K562 (cell line): ENCODE results near the gene NECAB2. TPM values are rescaled to one million over a fixed set of nuclear protein-coding genes. Genes with fewer than 3 reads are reported as not detected.

Experiments used
- CXXC5 ChIP-seq: fragments of 250-450 bp; sonication (Bioruptor Pico); IDR thresholded peaks from 2 replicates; pipeline ENCODE4 v1.8.0; 2022; ENCODE audit warnings: inconsistent platforms, mild to moderate bottlenecking, moderate library complexity
- ELF4 ChIP-seq: fragments of 450-650 bp; formaldehyde crosslinking; IDR thresholded peaks from 2 replicates; pipeline ENCODE4 v1.4.0; 2022; ENCODE audit warnings: missing genetic modification characterization
- SP1 ChIP-seq: sonication (generic); formaldehyde crosslinking; IDR thresholded peaks from 2 replicates; pipeline ENCODE4 v1.8.1; 2022; ENCODE audit warnings: mild to moderate bottlenecking, missing genetic modification reagents
- polyA plus RNA-seq, 8 experiments: library from polyadenylated mRNA; depleted of rRNA in 4 of 8; stranded (reverse) in 5 of 8; unstranded in 3 of 8; fragments of >200 nt; fragmentation: Nextera tagmentation in 2 of 8; fragmentation: Illumina TruSeq in 1 of 8; extraction: Ambion mirVana in 2 of 8; extraction: Trizol in 1 of 8; gene quantifications; 2 replicates each; pipeline versions ENCODE4 v1.2.1 to v1.2.3, GENCODE V29; 2011 to 2014; ENCODE audit warnings: inconsistent platforms in 1 of 8, missing spikeins in 1 of 8
- total RNA-seq, 7 experiments: library from RNA; depleted of rRNA in 6 of 7; stranded (reverse); fragments of >200 nt in 6 of 7; fragmentation: Illumina TruSeq in 2 of 7; extraction: Trizol in 2 of 7; gene quantifications; 2 replicates each; pipeline versions ENCODE4 v1.2.1 to v1.2.3, GENCODE V29; 2011 to 2021; ENCODE audit warnings: low replicate concordance in 1 of 7
- TF ChIP-seq, protein P1 (sequence below): fragments of 250-450 bp; sonication (Bioruptor Pico); IDR thresholded peaks from 2 replicates; pipeline ENCODE4 v1.4.0; 2020; ENCODE audit warnings: mild to moderate bottlenecking, moderate library complexity, borderline replicate concordance
- TF ChIP-seq, protein P2 (sequence below): sonication (generic); formaldehyde crosslinking; IDR thresholded peaks from 2 replicates; pipeline ENCODE4 v1.8.1; 2023; ENCODE audit warnings: mild to moderate bottlenecking, missing genetic modification reagents
- TF ChIP-seq, protein P3 (sequence below): fragments of 250-450 bp; sonication (Bioruptor Pico); IDR thresholded peaks from 2 replicates; pipeline ENCODE4 v1.8.0; 2022; ENCODE audit warnings: inconsistent platforms
- TF ChIP-seq, protein P4 (sequence below): fragments of 250-450 bp; sonication (Bioruptor Pico); IDR thresholded peaks from 2 replicates; pipeline ENCODE4 v1.5.0; 2021; ENCODE audit warnings: mild to moderate bottlenecking, borderline replicate concordance
- TF ChIP-seq, protein P5 (sequence below): fragments of 450-650 bp; IDR thresholded peaks from 2 replicates; pipeline ENCODE4 v1.6.1; 2016; ENCODE audit warnings: antibody characterized with exemption
- TF ChIP-seq, protein P6 (sequence below): sonication (generic); formaldehyde crosslinking; IDR thresholded peaks from 2 replicates; pipeline ENCODE4 v1.8.1; 2023; ENCODE audit warnings: missing genetic modification reagents, mild to moderate bottlenecking, borderline replicate concordance

Gene NECAB2
- total and polyA plus RNA-seq, 9 of the 15 experiments (the other 6 are each of a cell fraction or from before 2014, with no cell fraction given) = 0.03 to 0.28 TPM; not detected in 7

DNA sequence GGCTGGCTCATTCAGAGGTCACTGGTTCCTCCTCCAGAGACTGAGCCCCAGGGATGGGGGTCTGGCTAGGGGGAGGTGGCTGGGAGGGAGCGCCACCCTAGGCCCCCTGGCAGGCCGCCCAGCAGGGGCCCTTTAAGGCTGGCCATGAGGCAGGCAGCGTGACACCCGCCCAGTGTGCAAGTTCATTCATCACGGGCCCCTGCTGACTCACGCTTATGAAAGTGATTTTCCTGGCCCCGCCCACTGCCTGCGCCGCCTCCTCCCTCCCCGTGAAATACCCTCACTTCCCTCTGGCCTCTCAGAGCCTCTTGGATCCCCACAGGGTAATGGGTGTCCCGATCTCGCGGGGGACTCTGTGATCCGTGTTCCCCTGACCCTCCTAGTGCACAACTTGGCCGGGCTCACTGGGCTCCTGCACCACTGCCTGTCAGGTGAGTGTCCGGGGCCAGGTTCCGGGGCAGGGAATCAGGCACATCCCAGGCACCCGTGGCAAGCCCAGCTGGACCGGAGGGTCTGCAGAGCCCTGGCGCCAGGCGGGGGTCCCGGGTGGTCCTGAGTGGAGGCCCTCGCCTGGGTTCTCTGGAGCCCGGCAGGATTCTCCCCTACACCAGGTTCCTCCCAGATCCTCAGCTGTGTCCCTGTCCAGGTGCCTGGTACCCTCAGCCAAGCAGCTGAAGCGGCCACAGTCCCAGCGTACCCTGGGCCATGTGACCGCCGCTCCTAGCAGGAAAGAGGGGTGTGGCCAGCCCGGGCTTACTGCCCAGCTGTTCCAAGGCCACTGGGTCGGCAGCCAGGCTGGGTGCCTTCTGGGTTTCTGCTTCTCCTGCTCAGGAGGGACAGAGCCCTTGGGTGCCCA lies 14.9 kb upstream of the NECAB2 start, which contains the start of gene OSGIN1 (continued):
- TF ChIP-seq, protein P1, sequence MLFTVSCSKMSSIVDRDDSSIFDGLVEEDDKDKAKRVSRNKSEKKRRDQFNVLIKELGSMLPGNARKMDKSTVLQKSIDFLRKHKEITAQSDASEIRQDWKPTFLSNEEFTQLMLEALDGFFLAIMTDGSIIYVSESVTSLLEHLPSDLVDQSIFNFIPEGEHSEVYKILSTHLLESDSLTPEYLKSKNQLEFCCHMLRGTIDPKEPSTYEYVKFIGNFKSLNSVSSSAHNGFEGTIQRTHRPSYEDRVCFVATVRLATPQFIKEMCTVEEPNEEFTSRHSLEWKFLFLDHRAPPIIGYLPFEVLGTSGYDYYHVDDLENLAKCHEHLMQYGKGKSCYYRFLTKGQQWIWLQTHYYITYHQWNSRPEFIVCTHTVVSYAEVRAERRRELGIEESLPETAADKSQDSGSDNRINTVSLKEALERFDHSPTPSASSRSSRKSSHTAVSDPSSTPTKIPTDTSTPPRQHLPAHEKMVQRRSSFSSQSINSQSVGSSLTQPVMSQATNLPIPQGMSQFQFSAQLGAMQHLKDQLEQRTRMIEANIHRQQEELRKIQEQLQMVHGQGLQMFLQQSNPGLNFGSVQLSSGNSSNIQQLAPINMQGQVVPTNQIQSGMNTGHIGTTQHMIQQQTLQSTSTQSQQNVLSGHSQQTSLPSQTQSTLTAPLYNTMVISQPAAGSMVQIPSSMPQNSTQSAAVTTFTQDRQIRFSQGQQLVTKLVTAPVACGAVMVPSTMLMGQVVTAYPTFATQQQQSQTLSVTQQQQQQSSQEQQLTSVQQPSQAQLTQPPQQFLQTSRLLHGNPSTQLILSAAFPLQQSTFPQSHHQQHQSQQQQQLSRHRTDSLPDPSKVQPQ (CRISPR knock-in tag) = peak; percentile 92; the same call in 1 of the 2 replicates
- TF ChIP-seq, protein P2, sequence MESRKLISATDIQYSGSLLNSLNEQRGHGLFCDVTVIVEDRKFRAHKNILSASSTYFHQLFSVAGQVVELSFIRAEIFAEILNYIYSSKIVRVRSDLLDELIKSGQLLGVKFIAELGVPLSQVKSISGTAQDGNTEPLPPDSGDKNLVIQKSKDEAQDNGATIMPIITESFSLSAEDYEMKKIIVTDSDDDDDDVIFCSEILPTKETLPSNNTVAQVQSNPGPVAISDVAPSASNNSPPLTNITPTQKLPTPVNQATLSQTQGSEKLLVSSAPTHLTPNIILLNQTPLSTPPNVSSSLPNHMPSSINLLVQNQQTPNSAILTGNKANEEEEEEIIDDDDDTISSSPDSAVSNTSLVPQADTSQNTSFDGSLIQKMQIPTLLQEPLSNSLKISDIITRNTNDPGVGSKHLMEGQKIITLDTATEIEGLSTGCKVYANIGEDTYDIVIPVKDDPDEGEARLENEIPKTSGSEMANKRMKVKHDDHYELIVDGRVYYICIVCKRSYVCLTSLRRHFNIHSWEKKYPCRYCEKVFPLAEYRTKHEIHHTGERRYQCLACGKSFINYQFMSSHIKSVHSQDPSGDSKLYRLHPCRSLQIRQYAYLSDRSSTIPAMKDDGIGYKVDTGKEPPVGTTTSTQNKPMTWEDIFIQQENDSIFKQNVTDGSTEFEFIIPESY = peak; percentile 76
- TF ChIP-seq SP1 (CRISPR knock-in tag) (peak; percentile 71), ELF4 (0 out of 2 replicates have a peak, but pooled peaks have one; percentile 56), CXXC5 (CRISPR knock-in tag) (peak; percentile 65)
- TF ChIP-seq, protein P3, sequence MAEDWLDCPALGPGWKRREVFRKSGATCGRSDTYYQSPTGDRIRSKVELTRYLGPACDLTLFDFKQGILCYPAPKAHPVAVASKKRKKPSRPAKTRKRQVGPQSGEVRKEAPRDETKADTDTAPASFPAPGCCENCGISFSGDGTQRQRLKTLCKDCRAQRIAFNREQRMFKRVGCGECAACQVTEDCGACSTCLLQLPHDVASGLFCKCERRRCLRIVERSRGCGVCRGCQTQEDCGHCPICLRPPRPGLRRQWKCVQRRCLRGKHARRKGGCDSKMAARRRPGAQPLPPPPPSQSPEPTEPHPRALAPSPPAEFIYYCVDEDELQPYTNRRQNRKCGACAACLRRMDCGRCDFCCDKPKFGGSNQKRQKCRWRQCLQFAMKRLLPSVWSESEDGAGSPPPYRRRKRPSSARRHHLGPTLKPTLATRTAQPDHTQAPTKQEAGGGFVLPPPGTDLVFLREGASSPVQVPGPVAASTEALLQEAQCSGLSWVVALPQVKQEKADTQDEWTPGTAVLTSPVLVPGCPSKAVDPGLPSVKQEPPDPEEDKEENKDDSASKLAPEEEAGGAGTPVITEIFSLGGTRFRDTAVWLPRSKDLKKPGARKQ (CRISPR knock-in tag) = no peak
- TF ChIP-seq, protein P4, sequence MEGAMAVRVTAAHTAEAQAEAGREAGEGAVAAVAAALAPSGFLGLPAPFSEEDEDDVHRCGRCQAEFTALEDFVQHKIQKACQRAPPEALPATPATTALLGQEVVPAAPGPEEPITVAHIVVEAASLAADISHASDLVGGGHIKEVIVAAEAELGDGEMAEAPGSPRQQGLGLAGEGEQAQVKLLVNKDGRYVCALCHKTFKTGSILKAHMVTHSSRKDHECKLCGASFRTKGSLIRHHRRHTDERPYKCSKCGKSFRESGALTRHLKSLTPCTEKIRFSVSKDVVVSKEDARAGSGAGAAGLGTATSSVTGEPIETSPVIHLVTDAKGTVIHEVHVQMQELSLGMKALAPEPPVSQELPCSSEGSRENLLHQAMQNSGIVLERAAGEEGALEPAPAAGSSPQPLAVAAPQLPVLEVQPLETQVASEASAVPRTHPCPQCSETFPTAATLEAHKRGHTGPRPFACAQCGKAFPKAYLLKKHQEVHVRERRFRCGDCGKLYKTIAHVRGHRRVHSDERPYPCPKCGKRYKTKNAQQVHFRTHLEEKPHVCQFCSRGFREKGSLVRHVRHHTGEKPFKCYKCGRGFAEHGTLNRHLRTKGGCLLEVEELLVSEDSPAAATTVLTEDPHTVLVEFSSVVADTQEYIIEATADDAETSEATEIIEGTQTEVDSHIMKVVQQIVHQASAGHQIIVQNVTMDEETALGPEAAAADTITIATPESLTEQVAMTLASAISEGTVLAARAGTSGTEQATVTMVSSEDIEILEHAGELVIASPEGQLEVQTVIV = no peak
- TF ChIP-seq, protein P5, sequence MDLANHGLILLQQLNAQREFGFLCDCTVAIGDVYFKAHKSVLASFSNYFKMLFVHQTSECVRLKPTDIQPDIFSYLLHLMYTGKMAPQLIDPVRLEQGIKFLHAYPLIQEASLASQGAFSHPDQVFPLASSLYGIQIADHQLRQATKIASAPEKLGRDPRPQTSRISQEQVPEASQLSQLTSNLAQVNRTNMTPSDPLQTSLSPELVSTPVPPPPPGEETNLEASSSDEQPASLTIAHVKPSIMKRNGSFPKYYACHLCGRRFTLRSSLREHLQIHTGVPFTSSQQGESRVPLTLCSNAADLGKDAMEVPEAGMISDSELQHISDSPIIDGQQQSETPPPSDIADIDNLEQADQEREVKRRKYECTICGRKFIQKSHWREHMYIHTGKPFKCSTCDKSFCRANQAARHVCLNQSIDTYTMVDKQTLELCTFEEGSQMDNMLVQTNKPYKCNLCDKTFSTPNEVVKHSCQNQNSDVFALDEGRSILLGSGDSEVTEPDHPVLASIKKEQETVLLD = no peak
- TF ChIP-seq, protein P6, sequence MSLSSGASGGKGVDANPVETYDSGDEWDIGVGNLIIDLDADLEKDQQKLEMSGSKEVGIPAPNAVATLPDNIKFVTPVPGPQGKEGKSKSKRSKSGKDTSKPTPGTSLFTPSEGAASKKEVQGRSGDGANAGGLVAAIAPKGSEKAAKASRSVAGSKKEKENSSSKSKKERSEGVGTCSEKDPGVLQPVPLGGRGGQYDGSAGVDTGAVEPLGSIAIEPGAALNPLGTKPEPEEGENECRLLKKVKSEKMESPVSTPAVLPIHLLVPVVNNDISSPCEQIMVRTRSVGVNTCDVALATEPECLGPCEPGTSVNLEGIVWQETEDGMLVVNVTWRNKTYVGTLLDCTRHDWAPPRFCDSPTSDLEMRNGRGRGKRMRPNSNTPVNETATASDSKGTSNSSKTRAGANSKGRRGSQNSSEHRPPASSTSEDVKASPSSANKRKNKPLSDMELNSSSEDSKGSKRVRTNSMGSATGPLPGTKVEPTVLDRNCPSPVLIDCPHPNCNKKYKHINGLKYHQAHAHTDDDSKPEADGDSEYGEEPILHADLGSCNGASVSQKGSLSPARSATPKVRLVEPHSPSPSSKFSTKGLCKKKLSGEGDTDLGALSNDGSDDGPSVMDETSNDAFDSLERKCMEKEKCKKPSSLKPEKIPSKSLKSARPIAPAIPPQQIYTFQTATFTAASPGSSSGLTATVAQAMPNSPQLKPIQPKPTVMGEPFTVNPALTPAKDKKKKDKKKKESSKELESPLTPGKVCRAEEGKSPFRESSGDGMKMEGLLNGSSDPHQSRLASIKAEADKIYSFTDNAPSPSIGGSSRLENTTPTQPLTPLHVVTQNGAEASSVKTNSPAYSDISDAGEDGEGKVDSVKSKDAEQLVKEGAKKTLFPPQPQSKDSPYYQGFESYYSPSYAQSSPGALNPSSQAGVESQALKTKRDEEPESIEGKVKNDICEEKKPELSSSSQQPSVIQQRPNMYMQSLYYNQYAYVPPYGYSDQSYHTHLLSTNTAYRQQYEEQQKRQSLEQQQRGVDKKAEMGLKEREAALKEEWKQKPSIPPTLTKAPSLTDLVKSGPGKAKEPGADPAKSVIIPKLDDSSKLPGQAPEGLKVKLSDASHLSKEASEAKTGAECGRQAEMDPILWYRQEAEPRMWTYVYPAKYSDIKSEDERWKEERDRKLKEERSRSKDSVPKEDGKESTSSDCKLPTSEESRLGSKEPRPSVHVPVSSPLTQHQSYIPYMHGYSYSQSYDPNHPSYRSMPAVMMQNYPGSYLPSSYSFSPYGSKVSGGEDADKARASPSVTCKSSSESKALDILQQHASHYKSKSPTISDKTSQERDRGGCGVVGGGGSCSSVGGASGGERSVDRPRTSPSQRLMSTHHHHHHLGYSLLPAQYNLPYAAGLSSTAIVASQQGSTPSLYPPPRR (CRISPR knock-in tag) = no peak
